GM03348 (cell line): Measurements from ENCODE around the gene FMNL1.

ENCODE experiments used
- DNase-seq: peaks from one replicate; pipeline ENCODE4 v3.0.0; 2012; ENCODE audit warnings: low spot score

The FMNL1 gene

GRCh38 chr17:45279898-45280297, 58.2 kb downstream of the FMNL1 start:
- no peak for DNase-seq

GRCh38 chr17:45282683-45283644, 61.3 kb downstream of the FMNL1 start:
- no peak for DNase-seq

DNA sequence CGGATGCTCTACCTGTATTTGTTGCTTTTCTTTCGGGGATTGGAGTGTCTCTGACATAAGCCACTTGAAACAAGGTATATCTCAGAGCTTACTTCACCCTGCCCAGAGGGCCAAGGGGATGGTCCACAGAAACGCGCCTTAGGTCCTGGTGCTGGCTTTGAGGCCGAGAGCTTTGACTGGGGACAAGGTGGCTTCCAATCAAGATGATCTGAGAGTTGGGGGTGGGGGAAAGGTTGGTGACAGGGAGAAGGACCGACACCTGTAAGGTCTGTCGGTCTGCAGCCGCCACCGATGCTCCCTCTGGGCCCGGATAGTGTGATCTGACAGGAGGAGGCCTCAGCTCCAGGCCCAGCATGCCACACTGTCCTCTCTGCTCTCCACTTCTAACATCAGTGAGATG, 62.0 kb downstream of the FMNL1 start:
- DNase-seq: no peak

DNA sequence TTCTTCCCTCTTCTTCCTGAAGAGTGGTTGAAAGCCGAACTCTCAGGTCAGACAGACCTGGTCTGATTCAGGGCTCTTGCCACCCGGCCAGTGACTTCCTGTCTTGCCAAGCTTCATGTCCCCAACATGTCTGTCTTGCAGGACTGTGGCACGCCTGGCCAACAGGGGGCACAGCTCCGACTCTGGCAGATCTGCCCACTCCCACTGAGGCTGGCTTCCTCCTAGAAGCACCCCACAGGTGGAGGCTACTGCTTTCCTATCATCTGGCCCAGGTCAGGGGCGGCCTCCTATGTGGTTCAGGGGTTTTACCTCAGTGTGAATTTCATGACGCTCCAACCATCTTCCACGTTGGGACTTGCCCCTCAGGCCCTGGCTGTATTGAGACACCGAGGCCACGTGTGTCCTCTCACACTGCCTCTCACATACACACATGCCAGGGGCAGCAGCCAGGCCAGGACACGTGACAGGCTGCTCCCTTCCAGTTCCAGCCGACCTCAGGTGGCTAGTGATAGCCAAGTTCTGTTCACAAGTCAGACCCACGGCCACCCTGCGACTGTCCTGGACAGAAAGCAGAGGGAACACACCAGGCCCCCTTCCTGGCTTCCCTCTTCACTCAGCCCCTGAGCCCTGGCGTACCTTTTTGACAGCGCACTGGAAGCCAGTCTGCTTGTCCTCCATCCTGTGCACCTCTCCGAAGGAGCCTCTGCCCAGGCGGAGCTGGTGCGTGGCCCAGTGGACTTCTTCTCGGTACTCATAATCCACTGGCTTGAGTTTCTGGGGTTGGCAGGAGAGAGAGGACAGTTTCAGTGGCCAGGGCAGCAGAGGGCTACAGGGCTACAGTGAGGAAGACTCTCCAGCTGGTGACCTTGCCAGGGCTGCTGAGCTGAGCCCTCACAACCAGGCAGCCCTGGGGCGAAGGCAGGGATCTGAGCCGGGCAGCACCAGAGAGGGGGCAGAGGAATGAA, 62.8 kb downstream of the FMNL1 start:
- no peak for DNase-seq

DNA sequence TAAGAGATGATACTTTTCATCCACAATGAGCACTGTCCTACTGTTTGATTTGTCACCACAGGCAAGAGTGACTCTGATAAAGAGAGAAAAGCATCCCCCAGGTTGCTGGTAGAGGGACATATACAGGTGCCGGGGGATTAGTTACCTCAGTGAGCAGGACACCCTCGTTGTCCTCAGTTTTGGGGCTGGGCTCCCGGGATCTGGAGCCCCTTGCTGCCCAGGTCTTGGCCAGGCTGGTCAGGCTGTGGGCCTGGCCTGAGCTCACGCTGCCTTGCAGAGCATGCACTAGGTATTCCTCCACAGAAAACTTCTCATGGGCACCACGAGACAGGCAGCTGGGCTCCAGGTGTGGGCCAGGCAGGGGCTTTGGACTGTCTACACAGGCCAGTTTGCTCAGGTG, 64.6 kb downstream of the FMNL1 start:
- no peak for DNase-seq

DNA sequence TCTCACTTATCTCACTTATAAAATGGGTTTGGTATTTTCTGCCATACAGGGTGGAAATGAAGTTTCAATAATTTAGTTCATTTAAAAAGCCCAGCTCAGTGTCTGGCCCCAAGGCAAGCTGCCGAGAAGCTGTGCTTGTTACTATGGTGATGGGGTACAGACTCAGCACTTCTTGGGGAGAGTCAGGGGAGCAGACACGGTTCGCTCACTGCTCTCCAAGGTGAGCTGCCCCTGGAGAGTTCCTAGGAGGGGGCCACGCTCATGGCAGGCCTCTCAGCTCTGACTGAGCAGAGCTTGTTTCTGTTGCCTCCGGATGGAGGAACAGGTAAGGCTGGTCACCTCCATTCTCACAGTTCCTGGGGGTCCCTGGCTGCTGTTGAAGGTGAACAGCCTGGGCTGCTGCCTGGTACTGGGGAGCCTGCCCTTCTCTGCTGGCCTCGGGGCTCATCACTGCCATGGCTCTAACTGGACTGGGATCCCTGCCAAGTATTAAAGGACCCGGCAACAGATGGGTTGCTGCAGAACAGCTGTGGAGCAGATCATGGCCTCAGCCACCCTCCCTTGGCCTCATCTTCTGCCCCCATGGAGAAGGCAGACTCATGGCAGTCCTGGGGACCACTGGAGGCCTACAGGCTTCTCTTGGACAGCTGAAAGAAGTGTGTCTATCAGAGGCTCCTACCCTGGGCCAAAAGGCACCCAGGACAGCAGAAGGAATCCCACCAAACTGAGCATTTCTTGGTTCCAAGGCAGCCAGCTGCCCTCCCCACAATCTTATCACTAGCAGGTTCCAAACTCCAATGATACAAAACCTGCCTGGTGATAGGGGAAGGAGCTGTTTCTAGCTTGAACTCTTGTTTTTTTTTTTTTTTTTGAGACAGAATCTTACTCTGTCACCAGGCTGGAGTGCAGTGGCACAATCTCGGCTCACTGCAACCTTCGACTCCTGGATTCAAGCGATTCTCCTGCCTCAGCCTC, 66.1 kb downstream of the FMNL1 start:
- DNase-seq: no peak

- no peak for DNase-seq
Measured at GRCh38 chr17:45288825-45289224, 67.1 kb downstream of the FMNL1 start.

- no peak for DNase-seq
Measured at GRCh38 chr17:45289301-45290268, 67.9 kb downstream of the FMNL1 start.

GRCh38 chr17:45290269-45290765, 68.6 kb downstream of the FMNL1 start:
- no peak for DNase-seq

GRCh38 chr17:45291171-45291805, 69.6 kb downstream of the FMNL1 start:
- DNase-seq: no peak

- no peak for DNase-seq
Measured at GRCh38 chr17:45292696-45293412, 71.2 kb downstream of the FMNL1 start.

DNA sequence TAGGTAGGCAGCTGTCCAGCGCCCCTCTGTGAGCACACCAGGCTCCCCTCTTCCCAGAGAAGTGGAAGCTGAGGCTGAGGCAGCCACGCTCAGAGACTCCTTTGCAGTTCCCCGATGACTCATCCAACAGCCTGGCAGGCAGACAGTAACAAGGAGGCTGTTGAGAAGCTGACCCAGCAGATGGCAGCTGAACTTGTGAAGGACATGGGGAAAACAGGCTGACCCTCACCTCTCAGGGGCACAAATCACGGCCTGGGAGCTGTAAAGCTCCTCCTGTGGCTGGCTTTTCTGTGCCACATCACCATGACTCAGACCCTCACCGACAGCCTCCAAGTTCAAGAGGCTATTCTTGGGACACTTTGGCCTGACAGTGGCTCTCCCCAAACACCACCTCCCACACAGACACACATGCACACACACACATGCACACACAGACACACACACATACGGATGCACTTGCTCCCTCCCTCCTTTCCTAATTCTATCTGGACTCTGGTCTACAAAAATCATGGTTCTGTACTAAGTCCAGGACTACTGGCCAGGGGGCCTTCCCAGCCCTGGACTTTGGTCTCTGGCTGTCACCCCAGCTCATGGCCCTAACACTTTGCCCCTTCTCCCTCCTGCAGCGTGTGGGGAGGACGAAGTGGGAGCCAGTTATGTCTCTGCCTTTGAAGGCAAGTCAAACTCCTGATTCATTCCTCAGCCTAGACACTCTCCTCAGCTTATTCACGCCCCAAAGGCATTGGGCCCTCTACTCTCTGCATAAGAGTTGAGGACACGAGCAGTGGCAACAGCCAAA, 71.9 kb downstream of the FMNL1 start:
- DNase-seq: peak; percentile 85

GRCh38 chr17:45294506-45294905, 72.8 kb downstream of the FMNL1 start:
- DNase-seq: peak; percentile 86

DNA sequence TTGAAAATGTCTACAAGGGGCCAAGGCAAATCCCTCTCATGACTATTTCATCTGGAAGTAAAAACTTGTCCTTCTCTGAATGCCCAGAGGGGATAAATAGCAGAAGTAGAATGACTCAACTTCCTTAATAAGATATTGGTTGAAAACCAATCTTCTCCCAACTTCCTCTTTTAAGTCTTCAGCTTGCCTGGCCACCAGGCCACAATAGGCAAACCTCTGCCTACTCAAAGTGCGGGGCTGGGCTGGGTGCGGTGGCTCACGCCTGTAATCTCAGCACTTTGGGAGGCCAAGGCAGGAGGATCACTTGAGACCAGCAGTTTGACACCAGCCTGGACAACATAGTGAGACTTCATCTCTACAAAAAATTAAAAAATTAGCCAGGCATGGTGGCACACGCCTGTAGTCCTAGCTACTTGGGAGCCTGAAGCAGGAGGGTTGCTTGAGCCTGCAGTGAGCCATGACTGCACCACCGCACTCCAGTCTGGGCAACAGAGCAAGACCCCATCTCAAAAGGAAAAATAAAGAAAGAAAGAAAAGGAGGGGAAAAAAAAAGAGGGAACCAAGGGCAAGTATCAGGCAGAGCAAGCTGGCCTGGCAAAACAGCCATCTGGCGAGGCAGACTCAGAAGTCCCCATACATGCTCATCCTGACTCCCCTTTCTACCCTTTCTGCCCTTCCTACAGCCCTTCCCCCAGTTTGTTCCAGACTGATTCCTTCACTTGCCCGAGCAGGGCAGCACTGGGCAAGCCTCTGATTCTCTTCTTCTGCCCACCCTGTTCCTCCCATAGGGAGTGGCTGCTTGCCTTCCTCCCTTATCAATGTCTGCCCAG, 74.5 kb downstream of the FMNL1 start:
- no peak for DNase-seq

DNA sequence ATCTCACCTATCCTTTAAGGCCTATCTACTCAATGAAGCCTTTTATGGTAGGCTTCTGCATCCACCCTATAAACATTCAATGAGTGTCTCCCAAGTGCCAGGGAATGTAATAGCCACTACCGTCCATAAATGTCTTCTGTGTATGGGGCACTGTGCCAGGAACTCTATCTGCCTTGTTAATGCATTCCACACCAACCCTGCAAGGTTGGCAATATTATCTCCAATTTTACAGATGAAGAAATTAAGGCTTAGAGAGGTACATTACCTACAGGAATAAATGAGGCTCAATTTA, 75.1 kb downstream of the FMNL1 start:
- no peak for DNase-seq
